GM19438 (cell line): Measurements from ENCODE around the gene OSBPL5.

Experiments used
- ATAC-seq: cut with Tn5 transposase; IDR thresholded peaks from one replicate; pipeline ENCODE4 v1.9.1; 2021; ENCODE audit warnings: low read depth; ENCODE audit not compliant: unreplicated experiment

OSBPL5 gene

GRCh38 chr11:3135481-3136440 lies 29.3 kb downstream of the OSBPL5 start:
- ATAC-seq, result no peak

GRCh38 chr11:3134651-3135480 lies 30.2 kb downstream of the OSBPL5 start:
- ATAC-seq, result no peak

GRCh38 chr11:3134218-3134621 lies 30.9 kb downstream of the OSBPL5 start:
- no peak for ATAC-seq

GRCh38 chr11:3133261-3134217 lies 31.6 kb downstream of the OSBPL5 start:
- ATAC-seq, result no peak

GRCh38 chr11:3132831-3133260 lies 32.3 kb downstream of the OSBPL5 start:
- no peak for ATAC-seq

- ATAC-seq, result no peak
Measured at GRCh38 chr11:3132271-3132781, 32.8 kb downstream of the OSBPL5 start.

GRCh38 chr11:3131330-3131941 lies 33.7 kb downstream of the OSBPL5 start:
- no peak for ATAC-seq

GRCh38 chr11:3130269-3131071 lies 34.6 kb downstream of the OSBPL5 start:
- ATAC-seq, result no peak

GRCh38 chr11:3129591-3130268 lies 35.4 kb downstream of the OSBPL5 start:
- no peak for ATAC-seq

- ATAC-seq, result no peak
Measured at GRCh38 chr11:3129181-3129590, 35.9 kb downstream of the OSBPL5 start.

GRCh38 chr11:3128356-3129180 lies 36.5 kb downstream of the OSBPL5 start:
- no peak for ATAC-seq

GRCh38 chr11:3127706-3128355 lies 37.3 kb downstream of the OSBPL5 start:
- no peak for ATAC-seq

- no peak for ATAC-seq
Measured at GRCh38 chr11:3126901-3127691, 38.0 kb downstream of the OSBPL5 start.

- no peak for ATAC-seq
Measured at GRCh38 chr11:3126207-3126865, 38.8 kb downstream of the OSBPL5 start.

- ATAC-seq, result no peak
Measured at GRCh38 chr11:3124821-3125220, 40.3 kb downstream of the OSBPL5 start.
